HEK293 (cell line): ENCODE data around the gene MUC2.

ENCODE experiments used
- CTCF ChIA-PET: fragments of 350-600 bp; formaldehyde crosslinking; extraction: SDS; loops from one replicate; lab custom pipeline; 2021; ENCODE audit warnings: antibody characterized with exemption; lab: Yijun Ruan, JAX
- POLR2A ChIA-PET: fragments of 300-600 bp; formaldehyde crosslinking; extraction: SDS; loops from one replicate; lab custom pipeline; 2020; ENCODE audit warnings: antibody characterized with exemption, inconsistent platforms; lab: Yijun Ruan, JAX
- H3K27ac ChIP-seq: fragments of 200-500 bp; sonication (Bioruptor generic); 2 replicates; pipeline ENCODE4 v1.5.1; 2014; ENCODE audit warnings: low read depth, low read length, control low read depth, inconsistent platforms; ENCODE audit errors: extremely low read depth
- H3K36me3 ChIP-seq, 2 experiments: fragments of 200-500 bp in 1 of 2; sonication (Bioruptor generic) in 1 of 2; 1 replicate in 1 of 2; 2 replicates in 1 of 2; pipeline ENCODE4 v1.5.1; 2014 to 2017; ENCODE audit warnings: inconsistent platforms in 2 of 2, low read length in 2 of 2; ENCODE audit not compliant: control insufficient read depth in 2 of 2, insufficient read depth in 1 of 2
- H3K4me1 ChIP-seq: fragments of 200-500 bp; sonication (Bioruptor generic); 2 replicates; pipeline ENCODE4 v1.5.1; 2014; ENCODE audit warnings: mild to moderate bottlenecking, low read length, inconsistent platforms; ENCODE audit not compliant: control insufficient read depth, insufficient read depth
- H3K4me3 ChIP-seq: 2 replicates; pipeline ENCODE4 v1.5.1; 2011; ENCODE audit warnings: low read depth, mild to moderate bottlenecking, control low read depth, low read length, moderate library complexity
- H3K9me3 ChIP-seq: fragments of 200-500 bp; sonication (Bioruptor generic); 2 replicates; pipeline ENCODE4 v1.5.1; 2014; ENCODE audit warnings: low read depth, low read length, inconsistent platforms; ENCODE audit not compliant: control insufficient read depth, insufficient read depth
- BCL11B ChIP-seq: fragments of 450-650 bp; formaldehyde crosslinking; IDR thresholded peaks from 2 replicates; pipeline ENCODE4 v1.5.1; 2016; ENCODE audit warnings: low read depth, missing biosample characterization, missing genetic modification characterization
- CTCF ChIP-seq: fragments of 450-650 bp; formaldehyde crosslinking; IDR thresholded peaks from 2 replicates; pipeline ENCODE4 v1.5.1; 2016; ENCODE audit warnings: missing biosample characterization, missing genetic modification characterization
- HOXD13 ChIP-seq: sonication (generic); formaldehyde crosslinking; IDR thresholded peaks from 2 replicates; pipeline ENCODE4 v1.8.0; 2022; ENCODE audit warnings: missing genetic modification reagents, borderline replicate concordance
- KLF10 ChIP-seq: fragments of 450-650 bp; IDR thresholded peaks from 2 replicates; pipeline ENCODE4 v1.5.1; 2018; ENCODE audit warnings: missing biosample characterization, mild to moderate bottlenecking, missing genetic modification characterization
- PATZ1 ChIP-seq: fragments of 450-650 bp; formaldehyde crosslinking; IDR thresholded peaks from 2 replicates; pipeline ENCODE4 v1.5.1; 2016; ENCODE audit warnings: missing biosample characterization, missing genetic modification characterization
- PBX3 ChIP-seq: sonication (generic); formaldehyde crosslinking; IDR thresholded peaks from 2 replicates; pipeline ENCODE4 v1.8.1; 2022; ENCODE audit warnings: mild to moderate bottlenecking, moderate library complexity, missing genetic modification reagents
- ZBTB21 ChIP-seq: fragments of 450-650 bp; formaldehyde crosslinking; IDR thresholded peaks from 2 replicates; pipeline ENCODE4 v1.5.1; 2017; ENCODE audit warnings: missing biosample characterization, missing genetic modification characterization
- ZBTB26 ChIP-seq: fragments of 450-650 bp; formaldehyde crosslinking; optimal IDR thresholded peaks from 2 replicates; pipeline ENCODE3; 2016; ENCODE audit warnings: missing biosample characterization, mild to moderate bottlenecking, missing genetic modification characterization
- ZNF10 ChIP-seq: fragments of 450-650 bp; formaldehyde crosslinking; IDR thresholded peaks from 2 replicates; pipeline ENCODE4 v1.5.1; 2017; ENCODE audit warnings: missing biosample characterization, missing genetic modification characterization
- ZNF112 ChIP-seq: fragments of 450-650 bp; formaldehyde crosslinking; IDR thresholded peaks from 2 replicates; pipeline ENCODE4 v1.5.0; 2017; ENCODE audit warnings: missing biosample characterization, missing genetic modification characterization
- ZNF140 ChIP-seq: fragments of 450-650 bp; formaldehyde crosslinking; IDR thresholded peaks from 2 replicates; pipeline ENCODE4 v1.5.1; 2016; ENCODE audit warnings: missing biosample characterization, missing genetic modification characterization
- ZNF148 ChIP-seq: fragments of 450-650 bp; formaldehyde crosslinking; IDR thresholded peaks from 2 replicates; pipeline ENCODE4 v1.5.0; 2017; ENCODE audit warnings: missing biosample characterization, missing genetic modification characterization, borderline replicate concordance
- ZNF214 ChIP-seq: fragments of 450-650 bp; formaldehyde crosslinking; IDR thresholded peaks from 2 replicates; pipeline ENCODE4 v1.5.1; 2017; ENCODE audit warnings: missing biosample characterization, mild to moderate bottlenecking, missing genetic modification characterization, borderline replicate concordance
- ZNF335 ChIP-seq: fragments of 450-650 bp; formaldehyde crosslinking; conservative IDR thresholded peaks from 2 replicates; pipeline ENCODE4 v1.5.1; 2016; ENCODE audit warnings: missing biosample characterization, missing genetic modification characterization
- ZNF433 ChIP-seq: fragments of 450-650 bp; formaldehyde crosslinking; IDR thresholded peaks from 2 replicates; pipeline ENCODE4 v1.5.1; 2016; ENCODE audit warnings: missing biosample characterization, missing genetic modification characterization, low read depth
- ZNF510 ChIP-seq: fragments of 450-650 bp; formaldehyde crosslinking; IDR thresholded peaks from 2 replicates; pipeline ENCODE4 v1.5.1; 2018; ENCODE audit warnings: mild to moderate bottlenecking, missing genetic modification characterization, missing biosample characterization; ENCODE audit not compliant: insufficient replicate concordance
- ZNF626 ChIP-seq: fragments of 450-650 bp; sonication (Bioruptor Pico); formaldehyde crosslinking; IDR thresholded peaks from 2 replicates; pipeline ENCODE4 v1.5.1; 2018; ENCODE audit warnings: missing biosample characterization, missing genetic modification characterization, inconsistent platforms

The MUC2 gene

GRCh38 chr11:1049431-1049891 lies 25.2 kb upstream of the MUC2 start:
- no peaks in the 10 kb centered on the region for H3K9me3 ChIP-seq
- H3K4me1 ChIP-seq = no peaks in the 10 kb centered on the region
- no peak overlapping the region for H3K27ac ChIP-seq
- POLR2A ChIA-PET = no interaction called here
- no peak overlapping the region for H3K4me3 ChIP-seq
- TF ChIP-seq ZNF214 (tag by site-specific recombination) (no peak), CTCF (no peak), ZNF140 (tag by site-specific recombination) (no peak), HOXD13 (no peak)
- CTCF ChIA-PET = interaction anchor here (1.2 kb wide), 1 partner anchor 206 kb away, joined by 3 read pairs; no protein-coding TSS in a partner anchor
- H3K36me3 ChIP-seq = no peaks in the 10 kb centered on the region

- H3K4me3 ChIP-seq = no peak overlapping the region
- H3K4me1 ChIP-seq = no peaks in the 10 kb centered on the region
- H3K9me3 ChIP-seq = no peaks in the 10 kb centered on the region
- POLR2A ChIA-PET = no interaction called here
- TF ChIP-seq ZNF112 (tag by site-specific recombination) (no peak), ZNF10 (tag by site-specific recombination) (no peak), ZNF626 (tag by site-specific recombination) (no peak), KLF10 (tag by site-specific recombination) (no peak), ZNF433 (tag by site-specific recombination) (no peak), ZNF510 (no peak), ZNF148 (tag by site-specific recombination) (no peak)
- no peak overlapping the region for H3K27ac ChIP-seq
- H3K36me3 ChIP-seq = no peaks in the 10 kb centered on the region
- CTCF ChIA-PET = interaction anchor here (0.6 to 1.9 kb wide), 8 partner anchors 8 to 209 kb away, joined by 3 to 10 read pairs (median 3); no protein-coding TSS in a partner anchor
Measured at GRCh38 chr11:1049911-1050580, 24.6 kb upstream of the MUC2 start.

- ChIA-PET POLR2A (no interaction called here), CTCF (interaction anchor here (0.6 to 1.9 kb wide), 23 partner anchors 8 to 1113 kb away, joined by 3 to 10 read pairs (median 3); partner anchors contain the start of gene MUC6)
- Histone ChIP-seq H3K9me3 (no peaks in the 10 kb centered on the region), H3K4me3 (no peak overlapping the region), H3K36me3 (no peaks in the 10 kb centered on the region), H3K4me1 (no peaks in the 10 kb centered on the region), H3K27ac (no peak overlapping the region)
- TF ChIP-seq CTCF (peak; percentile 84), ZBTB26 (tag by site-specific recombination) (peak; percentile 33), PBX3 (0 out of 2 replicates have a peak, but pooled peaks have one; percentile 26), ZBTB21 (tag by site-specific recombination) (no peak), ZNF335 (tag by site-specific recombination) (peak; percentile 97), BCL11B (tag by site-specific recombination) (no peak), PATZ1 (tag by site-specific recombination) (no peak)
Measured at GRCh38 chr11:1050581-1051355, 23.9 kb upstream of the MUC2 start.
